ENCODE data around the gene AFMID. TPM values are rescaled to one million over a fixed set of nuclear protein-coding genes. Genes with fewer than 3 reads are reported as not detected.

AFMID gene
- total and polyA plus RNA-seq, 2 of the 13 experiments (the other 11 are each of a cell fraction or from before 2014, with no cell fraction given), result 249 to 270 TPM

DNA sequence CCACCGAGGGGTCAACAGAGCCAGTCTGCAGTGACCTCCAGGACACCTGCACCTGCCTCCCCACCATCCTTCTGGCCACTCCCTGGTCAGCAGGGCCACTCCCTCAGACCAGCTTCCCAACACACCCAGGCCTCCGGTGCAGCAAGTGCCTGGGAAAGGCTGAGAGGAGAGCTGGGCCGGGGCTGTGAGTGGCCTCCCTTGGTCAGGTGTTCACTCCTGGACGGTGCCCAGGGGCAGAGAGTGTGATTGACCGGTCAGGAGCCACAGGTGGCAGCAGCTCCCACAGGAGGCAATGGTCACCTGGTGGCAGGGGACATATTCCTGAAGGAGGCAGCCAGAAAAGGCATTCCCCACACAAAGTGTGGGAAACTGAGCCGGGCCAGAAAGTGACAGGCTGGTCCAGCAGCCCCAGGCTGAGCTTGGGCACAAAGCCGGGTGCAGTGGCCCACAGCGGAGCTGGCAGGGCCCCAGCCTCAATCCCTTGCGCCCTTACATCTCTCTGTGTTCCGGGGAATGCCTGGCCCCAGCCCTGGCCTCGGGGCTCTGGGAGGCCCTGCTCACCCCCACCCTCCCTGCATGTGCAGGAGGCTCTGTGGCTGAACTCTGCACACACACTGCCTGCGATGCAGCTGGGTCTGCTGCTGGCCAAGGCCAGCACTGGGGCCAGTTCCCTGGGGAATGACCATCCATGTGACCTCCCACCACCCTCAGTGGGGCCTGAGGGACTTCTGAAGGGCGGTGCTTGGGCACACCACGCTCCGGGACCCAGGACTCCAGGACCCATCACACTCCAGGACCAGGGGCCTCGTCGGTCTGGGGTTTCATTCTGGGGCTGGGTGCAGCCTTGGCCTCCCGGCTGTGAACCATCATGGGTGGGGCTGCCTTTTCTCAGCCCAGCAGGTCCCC lies 42.2 kb upstream of the AFMID start (continued):
- TF ChIP-seq, protein P1, sequence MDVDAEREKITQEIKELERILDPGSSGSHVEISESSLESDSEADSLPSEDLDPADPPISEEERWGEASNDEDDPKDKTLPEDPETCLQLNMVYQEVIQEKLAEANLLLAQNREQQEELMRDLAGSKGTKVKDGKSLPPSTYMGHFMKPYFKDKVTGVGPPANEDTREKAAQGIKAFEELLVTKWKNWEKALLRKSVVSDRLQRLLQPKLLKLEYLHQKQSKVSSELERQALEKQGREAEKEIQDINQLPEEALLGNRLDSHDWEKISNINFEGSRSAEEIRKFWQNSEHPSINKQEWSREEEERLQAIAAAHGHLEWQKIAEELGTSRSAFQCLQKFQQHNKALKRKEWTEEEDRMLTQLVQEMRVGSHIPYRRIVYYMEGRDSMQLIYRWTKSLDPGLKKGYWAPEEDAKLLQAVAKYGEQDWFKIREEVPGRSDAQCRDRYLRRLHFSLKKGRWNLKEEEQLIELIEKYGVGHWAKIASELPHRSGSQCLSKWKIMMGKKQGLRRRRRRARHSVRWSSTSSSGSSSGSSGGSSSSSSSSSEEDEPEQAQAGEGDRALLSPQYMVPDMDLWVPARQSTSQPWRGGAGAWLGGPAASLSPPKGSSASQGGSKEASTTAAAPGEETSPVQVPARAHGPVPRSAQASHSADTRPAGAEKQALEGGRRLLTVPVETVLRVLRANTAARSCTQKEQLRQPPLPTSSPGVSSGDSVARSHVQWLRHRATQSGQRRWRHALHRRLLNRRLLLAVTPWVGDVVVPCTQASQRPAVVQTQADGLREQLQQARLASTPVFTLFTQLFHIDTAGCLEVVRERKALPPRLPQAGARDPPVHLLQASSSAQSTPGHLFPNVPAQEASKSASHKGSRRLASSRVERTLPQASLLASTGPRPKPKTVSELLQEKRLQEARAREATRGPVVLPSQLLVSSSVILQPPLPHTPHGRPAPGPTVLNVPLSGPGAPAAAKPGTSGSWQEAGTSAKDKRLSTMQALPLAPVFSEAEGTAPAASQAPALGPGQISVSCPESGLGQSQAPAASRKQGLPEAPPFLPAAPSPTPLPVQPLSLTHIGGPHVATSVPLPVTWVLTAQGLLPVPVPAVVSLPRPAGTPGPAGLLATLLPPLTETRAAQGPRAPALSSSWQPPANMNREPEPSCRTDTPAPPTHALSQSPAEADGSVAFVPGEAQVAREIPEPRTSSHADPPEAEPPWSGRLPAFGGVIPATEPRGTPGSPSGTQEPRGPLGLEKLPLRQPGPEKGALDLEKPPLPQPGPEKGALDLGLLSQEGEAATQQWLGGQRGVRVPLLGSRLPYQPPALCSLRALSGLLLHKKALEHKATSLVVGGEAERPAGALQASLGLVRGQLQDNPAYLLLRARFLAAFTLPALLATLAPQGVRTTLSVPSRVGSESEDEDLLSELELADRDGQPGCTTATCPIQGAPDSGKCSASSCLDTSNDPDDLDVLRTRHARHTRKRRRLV (CRISPR knock-in tag; IDR thresholded peaks at IDR 0.05), result peak; percentile 78
- TF ChIP-seq, protein P2, sequence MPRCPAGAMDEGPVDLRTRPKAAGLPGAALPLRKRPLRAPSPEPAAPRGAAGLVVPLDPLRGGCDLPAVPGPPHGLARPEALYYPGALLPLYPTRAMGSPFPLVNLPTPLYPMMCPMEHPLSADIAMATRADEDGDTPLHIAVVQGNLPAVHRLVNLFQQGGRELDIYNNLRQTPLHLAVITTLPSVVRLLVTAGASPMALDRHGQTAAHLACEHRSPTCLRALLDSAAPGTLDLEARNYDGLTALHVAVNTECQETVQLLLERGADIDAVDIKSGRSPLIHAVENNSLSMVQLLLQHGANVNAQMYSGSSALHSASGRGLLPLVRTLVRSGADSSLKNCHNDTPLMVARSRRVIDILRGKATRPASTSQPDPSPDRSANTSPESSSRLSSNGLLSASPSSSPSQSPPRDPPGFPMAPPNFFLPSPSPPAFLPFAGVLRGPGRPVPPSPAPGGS (CRISPR knock-in tag; IDR thresholded peaks at IDR 0.05), result peak; percentile 93
- TF ChIP-seq ZNF546 (CRISPR knock-in tag; conservative IDR thresholded peaks at IDR 0.05), result no peak
- 0 out of 2 replicates have a peak, but pooled peaks have one; percentile 28 for TF ChIP-seq PHF20 (CRISPR knock-in tag; IDR thresholded peaks at IDR 0.05)
- no peak for TF ChIP-seq ZNF549 (CRISPR knock-in tag; IDR thresholded peaks at IDR 0.05)
- TF ChIP-seq, protein P3, sequence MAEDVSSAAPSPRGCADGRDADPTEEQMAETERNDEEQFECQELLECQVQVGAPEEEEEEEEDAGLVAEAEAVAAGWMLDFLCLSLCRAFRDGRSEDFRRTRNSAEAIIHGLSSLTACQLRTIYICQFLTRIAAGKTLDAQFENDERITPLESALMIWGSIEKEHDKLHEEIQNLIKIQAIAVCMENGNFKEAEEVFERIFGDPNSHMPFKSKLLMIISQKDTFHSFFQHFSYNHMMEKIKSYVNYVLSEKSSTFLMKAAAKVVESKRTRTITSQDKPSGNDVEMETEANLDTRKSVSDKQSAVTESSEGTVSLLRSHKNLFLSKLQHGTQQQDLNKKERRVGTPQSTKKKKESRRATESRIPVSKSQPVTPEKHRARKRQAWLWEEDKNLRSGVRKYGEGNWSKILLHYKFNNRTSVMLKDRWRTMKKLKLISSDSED (CRISPR knock-in tag; IDR thresholded peaks at IDR 0.05), result no peak
- TF ChIP-seq RFXAP (CRISPR knock-in tag; IDR thresholded peaks at IDR 0.05; ENCODE audit: borderline replicate concordance), result no peak
- peak; percentile 69; the same call in 1 of the 2 replicates for TF ChIP-seq ZNF660 (CRISPR knock-in tag; IDR thresholded peaks at IDR 0.05; ENCODE audit: borderline replicate concordance, low read depth)
- TF ChIP-seq ZNF317 (CRISPR knock-in tag; IDR thresholded peaks at IDR 0.05), result peak; percentile 83; the same call in 1 of the 2 replicates
- TF ChIP-seq ZNF761 (CRISPR knock-in tag; conservative IDR thresholded peaks at IDR 0.05), result peak; percentile 69; the same call in 1 of the 2 replicates
- no peak for TF ChIP-seq MTF1 (CRISPR knock-in tag; IDR thresholded peaks at IDR 0.05)
- TF ChIP-seq PHB2 (IDR thresholded peaks at IDR 0.05; ENCODE audit: partially characterized antibody), result no peak
- no peak for TF ChIP-seq U2AF2 (IDR thresholded peaks at IDR 0.05; ENCODE audit: low read depth, low read length)
- TF ChIP-seq, protein P4, sequence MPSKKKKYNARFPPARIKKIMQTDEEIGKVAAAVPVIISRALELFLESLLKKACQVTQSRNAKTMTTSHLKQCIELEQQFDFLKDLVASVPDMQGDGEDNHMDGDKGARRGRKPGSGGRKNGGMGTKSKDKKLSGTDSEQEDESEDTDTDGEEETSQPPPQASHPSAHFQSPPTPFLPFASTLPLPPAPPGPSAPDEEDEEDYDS (CRISPR knock-in tag; IDR thresholded peaks at IDR 0.05), result peak; percentile 54; the same call in 1 of the 2 replicates
- peak; percentile 73 for TF ChIP-seq NCOA2 (CRISPR knock-in tag; IDR thresholded peaks at IDR 0.05)
- TF ChIP-seq, protein P5, sequence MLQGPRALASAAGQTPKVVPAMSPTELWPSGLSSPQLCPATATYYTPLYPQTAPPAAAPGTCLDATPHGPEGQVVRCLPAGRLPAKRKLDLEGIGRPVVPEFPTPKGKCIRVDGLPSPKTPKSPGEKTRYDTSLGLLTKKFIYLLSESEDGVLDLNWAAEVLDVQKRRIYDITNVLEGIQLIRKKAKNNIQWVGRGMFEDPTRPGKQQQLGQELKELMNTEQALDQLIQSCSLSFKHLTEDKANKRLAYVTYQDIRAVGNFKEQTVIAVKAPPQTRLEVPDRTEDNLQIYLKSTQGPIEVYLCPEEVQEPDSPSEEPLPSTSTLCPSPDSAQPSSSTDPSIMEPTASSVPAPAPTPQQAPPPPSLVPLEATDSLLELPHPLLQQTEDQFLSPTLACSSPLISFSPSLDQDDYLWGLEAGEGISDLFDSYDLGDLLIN (CRISPR knock-in tag; IDR thresholded peaks at IDR 0.05; ENCODE audit: borderline replicate concordance), result 0 out of 2 replicates have a peak, but pooled peaks have one; percentile 75
- TF ChIP-seq, protein P6, sequence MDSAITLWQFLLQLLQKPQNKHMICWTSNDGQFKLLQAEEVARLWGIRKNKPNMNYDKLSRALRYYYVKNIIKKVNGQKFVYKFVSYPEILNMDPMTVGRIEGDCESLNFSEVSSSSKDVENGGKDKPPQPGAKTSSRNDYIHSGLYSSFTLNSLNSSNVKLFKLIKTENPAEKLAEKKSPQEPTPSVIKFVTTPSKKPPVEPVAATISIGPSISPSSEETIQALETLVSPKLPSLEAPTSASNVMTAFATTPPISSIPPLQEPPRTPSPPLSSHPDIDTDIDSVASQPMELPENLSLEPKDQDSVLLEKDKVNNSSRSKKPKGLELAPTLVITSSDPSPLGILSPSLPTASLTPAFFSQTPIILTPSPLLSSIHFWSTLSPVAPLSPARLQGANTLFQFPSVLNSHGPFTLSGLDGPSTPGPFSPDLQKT (CRISPR knock-in tag; IDR thresholded peaks at IDR 0.05; ENCODE audit: borderline replicate concordance), result no peak
- TF ChIP-seq CC2D1A (CRISPR knock-in tag; IDR thresholded peaks at IDR 0.05), result no peak

Data from HepG2 (cell line).